ENCODE results near the gene NUDT22. TPM values are rescaled to one million over a fixed set of nuclear protein-coding genes. Genes with fewer than 3 reads are reported as not detected.

Gene NUDT22
- total RNA-seq, 1 experiment from 2014 or later: 72.4 TPM

- no TSS peak for BruUV-seq (replicated peaks)
- H3K4me1 ChIP-seq (ENCODE audit: insufficient read depth, low read length, poor library complexity, severe bottlenecking): peaks cover 32% of the 10 kb centered on the region
- TF ChIP-seq EZH2 (IDR thresholded peaks at IDR 0.05; ENCODE audit: borderline replicate concordance, low read depth, low read length, poor library complexity, severe bottlenecking) (no peak), CTCF (conservative IDR thresholded peaks at IDR 0.05; ENCODE audit: low read depth, low read length) (no peak)
- H3K4me3 ChIP-seq (ENCODE audit: low read depth, low read length, poor library complexity, severe bottlenecking): peak within 1 kb of the TSS; percentile 99
- no peaks in the 10 kb centered on the region for H3K9me3 ChIP-seq (ENCODE audit: low read depth, low read length, poor library complexity, severe bottlenecking)
- ChIA-PET CTCF (interaction anchor here (0.6 kb wide), 1 partner anchor 43 kb away, joined by 3 read pairs; no protein-coding TSS in a partner anchor), POLR2A (ENCODE audit: low non-redundant PET) (no interaction called here)
- H3K36me3 ChIP-seq (ENCODE audit: insufficient read depth, low read length, poor library complexity, severe bottlenecking): peaks cover 12% of the 10 kb centered on the region
- peak within 1 kb of the TSS; percentile 92 for H3K27ac ChIP-seq (ENCODE audit: low read depth, low read length, poor library complexity, severe bottlenecking)
- peak; percentile 95 for DNase-seq (ENCODE audit: low spot score)
- no peaks in the 10 kb centered on the region for H3K27me3 ChIP-seq (replicated peaks; ENCODE audit: insufficient read depth, low read depth, low read length, poor library complexity)
- intact Hi-C loops (cut with micrococcal nuclease; ENCODE audit: unreplicated experiment): loop anchor here (5.0 kb wide), 1 partner anchor 40 kb away; the partner anchor contains the start of gene FERMT3
Measured at GRCh38 chr11:64246871-64247728, 21.0 kb downstream of the NUDT22 start, which contains the start of gene PPP1R14B. Gene PPP1R14B (minus strand): TSS chr11:64246943. CDS start chr11:64246673, 270 bp downstream.

GRCh38 chr11:64247729-64248531 lies 21.9 kb downstream of the NUDT22 start:
- intact Hi-C loops (cut with micrococcal nuclease; ENCODE audit: unreplicated experiment): loop anchor here (5.0 kb wide), 1 partner anchor 41 kb away; the partner anchor contains the start of gene FERMT3
- TF ChIP-seq EZH2 (IDR thresholded peaks at IDR 0.05; ENCODE audit: borderline replicate concordance, low read depth, low read length, poor library complexity, severe bottlenecking) (no peak), CTCF (conservative IDR thresholded peaks at IDR 0.05; ENCODE audit: low read depth, low read length) (no peak)
- Histone ChIP-seq H3K36me3 (ENCODE audit: insufficient read depth, low read length, poor library complexity, severe bottlenecking) (peaks cover 12% of the 10 kb centered on the region), H3K4me3 (ENCODE audit: low read depth, low read length, poor library complexity, severe bottlenecking) (peak overlapping the region; percentile 99), H3K27ac (ENCODE audit: low read depth, low read length, poor library complexity, severe bottlenecking) (peak overlapping the region; percentile 10), H3K9me3 (ENCODE audit: low read depth, low read length, poor library complexity, severe bottlenecking) (no peaks in the 10 kb centered on the region), H3K27me3 (replicated peaks; ENCODE audit: insufficient read depth, low read depth, low read length, poor library complexity) (no peaks in the 10 kb centered on the region), H3K4me1 (ENCODE audit: insufficient read depth, low read length, poor library complexity, severe bottlenecking) (peaks cover 36% of the 10 kb centered on the region)
- CTCF ChIA-PET: interaction anchor here (0.5 to 2.0 kb wide), 2 partner anchors 43 to 674 kb away, joined by 3 to 6 read pairs; no protein-coding TSS in a partner anchor
- POLR2A ChIA-PET (ENCODE audit: low non-redundant PET): no interaction called here
- peak; percentile 49 for DNase-seq (ENCODE audit: low spot score)
- no TSS peak for BruUV-seq (replicated peaks)

- intact Hi-C loops (cut with micrococcal nuclease; ENCODE audit: unreplicated experiment): loop anchor here (5.0 kb wide), 1 partner anchor 41 kb away; the partner anchor contains the start of gene FERMT3
- no TSS peak for BruUV-seq (replicated peaks)
- no peak for DNase-seq (ENCODE audit: low spot score)
Measured at GRCh38 chr11:64248578-64248977, 22.5 kb downstream of the NUDT22 start.

More at GRCh38 chr11:64248578-64248977, 22.5 kb downstream of the NUDT22 start:
- ChIA-PET CTCF (interaction anchor here (0.5 to 2.0 kb wide), 2 partner anchors 44 to 674 kb away, joined by 3 to 6 read pairs; no protein-coding TSS in a partner anchor), POLR2A (ENCODE audit: low non-redundant PET) (no interaction called here)
- Histone ChIP-seq H3K27me3 (replicated peaks; ENCODE audit: insufficient read depth, low read depth, low read length, poor library complexity) (no peaks in the 10 kb centered on the region), H3K4me1 (ENCODE audit: insufficient read depth, low read length, poor library complexity, severe bottlenecking) (peaks cover 34% of the 10 kb centered on the region), H3K9me3 (ENCODE audit: low read depth, low read length, poor library complexity, severe bottlenecking) (no peaks in the 10 kb centered on the region), H3K36me3 (ENCODE audit: insufficient read depth, low read length, poor library complexity, severe bottlenecking) (peaks cover 8% of the 10 kb centered on the region), H3K27ac (ENCODE audit: low read depth, low read length, poor library complexity, severe bottlenecking) (no peak overlapping the region), H3K4me3 (ENCODE audit: low read depth, low read length, poor library complexity, severe bottlenecking) (no peak overlapping the region)
- no peak for TF ChIP-seq CTCF (conservative IDR thresholded peaks at IDR 0.05; ENCODE audit: low read depth, low read length)
- no peak for TF ChIP-seq EZH2 (IDR thresholded peaks at IDR 0.05; ENCODE audit: borderline replicate concordance, low read depth, low read length, poor library complexity, severe bottlenecking)

All from A673 (cell line).